ENCODE results near the gene GRM1.

GRM1 gene

DNA sequence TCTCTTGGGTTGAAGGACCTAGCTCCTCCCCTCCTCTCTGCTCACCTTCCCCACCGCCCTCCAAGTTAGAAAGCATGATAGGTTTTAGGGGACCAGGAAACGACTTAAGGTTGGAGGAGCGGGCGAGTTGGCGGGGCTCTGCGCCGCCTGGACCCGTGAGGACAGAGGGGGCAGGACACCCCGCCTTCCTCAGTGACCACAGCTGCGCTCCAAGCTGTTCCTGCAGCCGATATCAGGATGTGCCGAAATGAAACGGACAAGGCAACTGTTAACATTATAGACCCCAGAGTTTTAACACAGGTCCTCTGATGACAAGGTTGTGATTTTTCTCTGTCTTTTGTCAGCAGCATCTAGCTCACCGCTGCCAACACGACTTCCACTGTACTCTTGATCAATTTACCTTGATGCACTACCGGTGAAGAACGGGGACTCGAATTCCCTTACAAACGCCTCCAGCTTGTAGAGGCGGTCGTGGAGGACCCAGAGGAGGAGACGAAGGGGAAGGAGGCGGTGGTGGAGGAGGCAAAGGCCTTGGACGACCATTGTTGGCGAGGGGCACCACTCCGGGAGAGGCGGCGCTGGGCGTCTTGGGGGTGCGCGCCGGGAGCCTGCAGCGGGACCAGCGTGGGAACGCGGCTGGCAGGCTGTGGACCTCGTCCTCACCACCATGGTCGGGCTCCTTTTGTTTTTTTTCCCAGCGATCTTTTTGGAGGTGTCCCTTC, at the start of gene GRM1:
Gene GRM1, plus strand, starts transcription at position 212 of the 722 bp plus-strand sequence. Its CDS starts 456 bp downstream, at position 668.
- DNase-seq (ENCODE audit: low read depth), result no peak

DNA sequence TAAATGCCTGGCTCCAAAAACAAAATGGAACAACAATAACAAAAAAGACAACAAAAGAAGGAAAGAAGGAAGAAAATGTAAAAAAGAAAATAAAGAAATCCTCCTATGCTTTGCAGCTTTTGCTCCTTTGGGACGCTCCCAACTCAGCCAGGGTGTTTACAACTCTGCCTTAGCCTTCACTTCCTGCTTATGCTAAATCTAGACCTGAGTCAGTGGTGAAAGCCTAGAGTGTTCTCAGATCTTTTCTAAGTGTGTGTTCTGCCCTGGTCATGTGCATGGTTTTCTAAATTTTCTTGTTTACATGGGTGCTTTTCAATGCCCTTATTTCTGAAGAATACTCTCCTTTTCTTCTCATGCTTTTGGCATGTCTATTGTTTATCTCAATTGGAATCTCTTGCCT, 19.5 kb upstream of the GRM1 start:
- no peak for DNase-seq (ENCODE audit: low read depth)

GRCh38 chr6:146014233-146014632, 14.6 kb upstream of the GRM1 start:
- DNase-seq (ENCODE audit: low read depth), result no peak

- no peak for DNase-seq (ENCODE audit: low read depth)
Measured at GRCh38 chr6:146017672-146018071, 11.2 kb upstream of the GRM1 start.

DNA sequence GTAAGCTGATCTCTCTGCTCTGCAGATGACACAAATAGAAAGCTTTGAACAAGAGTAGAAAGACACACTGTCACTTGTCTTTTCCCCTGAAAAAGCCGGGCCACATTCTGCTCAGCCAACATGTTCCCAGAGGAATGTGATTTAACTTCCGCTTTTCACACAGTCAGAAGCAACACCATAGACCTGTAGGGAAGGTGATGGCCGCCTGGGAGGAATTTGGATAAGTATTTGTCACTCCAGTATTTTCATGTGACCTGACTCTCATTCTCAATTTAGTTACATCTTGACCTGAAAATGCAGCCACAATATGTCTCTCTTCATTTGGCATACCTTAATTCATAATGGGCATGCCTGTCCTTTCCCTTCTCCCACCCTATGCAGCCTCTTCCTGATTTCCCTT, 2.0 kb upstream of the GRM1 start:
- no peak for DNase-seq (ENCODE audit: low read depth)

- no peak for DNase-seq (ENCODE audit: low read depth)
Measured at GRCh38 chr6:146027586-146028251, 1.1 kb upstream of the GRM1 start.

GRCh38 chr6:146028252-146028795, 538 bp upstream of the GRM1 start:
- no peak for DNase-seq (ENCODE audit: low read depth)

DNA sequence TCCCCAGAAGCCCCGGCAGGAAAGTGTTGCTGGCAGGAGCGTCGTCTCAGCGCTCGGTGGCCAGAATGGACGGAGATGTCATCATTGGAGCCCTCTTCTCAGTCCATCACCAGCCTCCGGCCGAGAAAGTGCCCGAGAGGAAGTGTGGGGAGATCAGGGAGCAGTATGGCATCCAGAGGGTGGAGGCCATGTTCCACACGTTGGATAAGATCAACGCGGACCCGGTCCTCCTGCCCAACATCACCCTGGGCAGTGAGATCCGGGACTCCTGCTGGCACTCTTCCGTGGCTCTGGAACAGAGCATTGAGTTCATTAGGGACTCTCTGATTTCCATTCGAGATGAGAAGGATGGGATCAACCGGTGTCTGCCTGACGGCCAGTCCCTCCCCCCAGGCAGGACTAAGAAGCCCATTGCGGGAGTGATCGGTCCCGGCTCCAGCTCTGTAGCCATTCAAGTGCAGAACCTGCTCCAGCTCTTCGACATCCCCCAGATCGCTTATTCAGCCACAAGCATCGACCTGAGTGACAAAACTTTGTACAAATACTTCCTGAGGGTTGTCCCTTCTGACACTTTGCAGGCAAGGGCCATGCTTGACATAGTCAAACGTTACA, 817 bp downstream of the GRM1 start:
- DNase-seq (ENCODE audit: low read depth), result no peak

DNA sequence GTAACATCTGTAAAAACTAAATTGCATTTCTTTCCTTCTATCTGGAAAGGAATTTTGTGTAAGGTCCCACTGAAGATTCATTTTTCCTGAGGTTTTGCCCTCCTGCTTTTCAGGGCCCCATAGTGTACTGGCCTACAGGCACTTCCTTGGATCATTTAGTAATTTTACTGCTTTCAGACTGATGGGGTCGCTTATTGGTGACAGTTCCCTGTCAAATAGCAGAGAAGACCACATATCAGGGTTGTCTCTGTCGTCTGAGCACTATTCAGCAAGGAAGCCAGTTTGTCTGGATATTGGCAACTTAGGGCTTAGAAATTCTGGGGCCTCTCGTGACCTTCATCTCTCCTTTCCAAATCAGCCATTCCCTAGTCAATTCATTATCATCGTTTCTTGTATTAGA, 3.5 kb downstream of the GRM1 start:
- no peak for DNase-seq (ENCODE audit: low read depth)

DNA sequence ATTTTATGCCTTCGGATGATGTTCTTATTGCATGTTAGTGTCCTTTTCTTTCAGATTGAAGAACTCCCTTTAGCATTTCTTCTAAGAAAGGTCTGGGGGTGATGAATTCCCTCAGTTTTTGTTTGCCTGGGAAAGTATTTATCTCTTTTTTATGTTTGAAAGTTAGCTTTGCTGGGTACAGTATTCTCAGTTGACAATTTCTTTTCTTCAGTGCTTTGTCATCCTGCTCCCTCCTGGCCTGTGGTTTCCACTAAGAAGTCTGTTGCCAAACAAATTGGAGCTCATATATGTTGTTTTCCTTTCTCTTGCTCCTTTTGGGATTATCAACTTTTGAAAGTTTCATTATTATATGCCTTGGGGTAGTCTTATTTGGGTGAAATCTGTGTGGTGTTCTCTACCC, 11.5 kb downstream of the GRM1 start:
- DNase-seq (ENCODE audit: low read depth), result no peak

GRCh38 chr6:146041282-146041681, 12.4 kb downstream of the GRM1 start:
- no peak for DNase-seq (ENCODE audit: low read depth)

GRCh38 chr6:146047371-146047770, 18.5 kb downstream of the GRM1 start:
- DNase-seq (ENCODE audit: low read depth), result no peak

DNA sequence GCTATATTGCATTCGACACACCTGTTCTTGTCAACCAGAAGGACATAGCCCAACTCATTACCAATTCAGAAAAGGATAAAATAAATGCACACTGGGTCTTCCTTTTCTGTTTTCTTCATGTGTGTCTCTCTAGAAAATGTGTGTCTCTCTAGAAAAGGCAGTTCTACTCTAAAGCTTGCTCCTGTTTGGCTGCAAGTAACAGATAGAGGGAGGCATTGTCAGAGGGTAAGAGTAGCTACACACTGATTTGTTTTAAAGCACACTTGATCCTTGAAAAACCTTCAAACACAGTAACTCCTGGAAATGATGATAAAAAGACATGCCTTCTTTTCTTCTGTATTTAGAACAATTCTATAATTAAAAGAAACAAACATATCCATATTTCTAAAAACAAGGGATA, 21.3 kb downstream of the GRM1 start:
- no peak for DNase-seq (ENCODE audit: low read depth)

- no peak for DNase-seq (ENCODE audit: low read depth)
Measured at GRCh38 chr6:146056506-146056905, 27.6 kb downstream of the GRM1 start.

DNA sequence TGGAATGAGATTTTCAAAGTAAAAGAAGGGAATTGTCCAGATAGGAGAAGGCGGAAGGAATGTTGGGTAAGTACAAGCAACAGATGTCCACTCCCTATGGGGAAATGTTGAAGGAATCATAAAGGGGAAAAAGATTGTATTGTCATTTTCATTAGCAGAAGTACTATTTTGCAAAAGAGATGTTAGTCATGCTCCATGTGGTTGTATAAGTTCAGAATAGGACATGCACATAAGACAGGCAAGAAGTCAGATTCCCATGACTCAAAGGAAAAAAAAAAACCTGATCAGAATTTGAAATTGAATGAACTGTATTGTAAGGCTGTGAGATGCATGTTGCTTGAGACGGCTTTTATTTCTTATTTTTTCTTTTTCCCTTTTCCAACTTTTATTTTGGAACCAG, 36.8 kb downstream of the GRM1 start:
- DNase-seq (ENCODE audit: low read depth), result no peak

GRCh38 chr6:146066506-146066905, 37.6 kb downstream of the GRM1 start:
- DNase-seq (ENCODE audit: low read depth), result no peak

GRCh38 chr6:146071781-146072180, 42.9 kb downstream of the GRM1 start:
- no peak for DNase-seq (ENCODE audit: low read depth)

DNA sequence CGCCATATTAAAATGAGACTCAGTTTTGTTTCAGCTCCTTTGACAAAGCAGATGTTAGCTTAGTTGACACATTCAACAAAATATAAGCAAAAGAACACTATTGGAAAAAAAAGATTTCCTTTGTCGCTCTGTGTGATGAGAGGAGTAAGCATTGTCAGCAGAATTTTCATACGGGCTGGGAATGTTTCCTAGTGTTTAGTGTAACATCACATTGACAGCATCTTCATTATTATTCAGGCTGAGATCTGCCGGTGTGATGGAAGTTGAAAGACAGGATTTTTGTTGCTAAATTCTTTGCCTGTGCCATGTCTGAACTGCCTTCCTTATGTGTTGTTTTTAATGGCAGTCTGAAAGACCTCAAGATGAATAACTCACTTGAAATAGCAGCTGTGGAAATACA, 49.1 kb downstream of the GRM1 start:
- no peak for DNase-seq (ENCODE audit: low read depth)

DNA sequence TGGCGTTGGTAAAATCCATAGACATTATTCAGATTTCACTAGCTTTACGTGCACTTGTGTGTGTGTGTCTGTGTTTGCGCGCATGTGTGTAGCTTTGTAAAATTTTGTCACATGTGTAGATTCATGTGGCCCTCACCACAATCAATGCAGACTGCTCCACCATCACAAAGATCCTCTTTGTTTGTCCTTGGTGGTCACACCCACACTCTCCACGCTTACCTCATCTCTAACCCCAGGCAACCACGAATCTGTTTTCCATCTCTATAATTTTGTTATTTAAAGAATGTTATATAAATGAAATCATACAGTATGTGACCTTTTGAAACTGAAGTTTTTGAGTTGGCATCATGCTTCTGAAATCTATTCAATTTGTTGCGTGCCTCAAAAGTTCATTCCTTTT, 58.5 kb downstream of the GRM1 start:
- no peak for DNase-seq (ENCODE audit: low read depth)

- peak; percentile 29 for DNase-seq (ENCODE audit: low read depth)
Measured at GRCh38 chr6:146090474-146090873, 61.6 kb downstream of the GRM1 start.

- no peak for DNase-seq (ENCODE audit: low read depth)
Measured at GRCh38 chr6:146092961-146093686, 64.3 kb downstream of the GRM1 start.

DNA sequence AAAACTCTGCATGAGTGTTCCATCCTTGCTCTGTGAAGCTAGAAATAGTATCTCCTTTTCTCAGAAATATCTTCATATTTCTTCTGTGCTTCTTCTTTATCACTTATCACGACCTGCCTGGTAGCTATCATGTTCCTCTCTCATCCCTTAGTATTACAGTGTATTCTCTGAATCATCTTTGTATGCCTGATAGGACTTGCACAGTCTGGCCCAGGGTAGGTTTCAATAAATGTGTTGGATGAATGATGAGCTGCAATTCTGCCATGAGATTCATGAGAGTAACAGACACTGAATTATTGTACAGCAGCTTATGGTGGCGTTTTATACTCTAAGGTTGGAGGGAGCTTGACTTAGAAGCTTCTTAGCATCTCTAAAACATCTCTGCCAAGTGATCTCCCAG, 66.6 kb downstream of the GRM1 start:
- DNase-seq (ENCODE audit: low read depth), result no peak

DNA sequence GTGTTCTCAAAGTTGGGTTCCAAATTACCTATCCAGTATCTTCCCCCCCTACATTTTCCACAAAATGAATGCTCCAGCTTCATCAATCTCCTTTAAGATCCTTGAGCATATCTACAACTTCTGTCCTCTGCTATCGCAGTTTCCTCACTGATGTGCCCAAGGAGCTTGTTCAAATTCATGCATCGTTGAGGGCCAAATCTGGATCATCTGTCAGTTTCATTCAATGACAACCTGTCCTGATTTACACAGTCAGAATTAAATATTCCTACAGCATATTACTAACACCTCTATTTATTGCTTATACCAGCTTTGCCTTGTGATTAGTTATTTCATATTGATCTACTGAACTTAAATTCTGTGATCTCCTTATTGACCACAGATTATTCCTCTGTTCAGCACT, 68.7 kb downstream of the GRM1 start:
- no peak for DNase-seq (ENCODE audit: low read depth)
